WTC11 (cell line): ENCODE measurements around the gene PRXL2C. TPM values are rescaled to one million over a fixed set of nuclear protein-coding genes. Genes with fewer than 3 reads are reported as not detected.

Source experiments
- ATAC-seq: fragments of 200-7000 bp; cut with Tn5 transposase; 2 replicates; pipeline ENCODE4 v1.10.0; 2021; ENCODE audit warnings: mild to moderate bottlenecking, moderate library complexity
- CTCF ChIA-PET: fragments of 300-600 bp; sonication (Branson Sonifier 250); formaldehyde crosslinking; loops from one replicate; lab custom pipeline; 2021; ENCODE audit warnings: antibody characterized with exemption; lab: Charles Lee
- POLR2A ChIA-PET: fragments of 350-600 bp; sonication (Branson Sonifier 250); formaldehyde crosslinking; loops from one replicate; lab custom pipeline; 2021; ENCODE audit warnings: antibody characterized with exemption; lab: Charles Lee
- DNase-seq: peaks from one replicate; pipeline ENCODE4 v3.0.0; 2021; ENCODE audit warnings: low spot score
- H3K27ac Mint-ChIP-seq: 2 replicates; pipeline ENCODE4 v1.8.0; 2021; ENCODE audit warnings: mixed read lengths
- H3K27me3 Mint-ChIP-seq: 2 replicates; pipeline ENCODE4 v1.8.0; 2021; ENCODE audit warnings: low read depth, mild to moderate bottlenecking, moderate library complexity, mixed read lengths
- H3K36me3 Mint-ChIP-seq: 2 replicates; pipeline ENCODE4 v1.8.0; 2021; ENCODE audit warnings: mixed read lengths
- H3K4me1 Mint-ChIP-seq: 2 replicates; pipeline ENCODE4 v1.8.0; 2022; ENCODE audit warnings: mixed read lengths
- H3K4me3 Mint-ChIP-seq: 2 replicates; pipeline ENCODE4 v1.8.0; 2021; ENCODE audit warnings: mild to moderate bottlenecking, moderate library complexity, mixed read lengths
- H3K9me3 Mint-ChIP-seq: 2 replicates; pipeline ENCODE4 v1.8.0; 2021; ENCODE audit warnings: mixed read lengths
- AR ChIP-seq: fragments of 250-450 bp; sonication (Bioruptor Pico); IDR thresholded peaks from 2 replicates; pipeline ENCODE4 v1.9.0; 2021; ENCODE audit warnings: mild to moderate bottlenecking
- CREB1 ChIP-seq: sonication (generic); formaldehyde crosslinking; IDR thresholded peaks from 2 replicates; pipeline ENCODE4 v1.8.0; 2023; ENCODE audit warnings: mild to moderate bottlenecking, missing genetic modification reagents
- CTCF ChIP-seq: fragments of 200-600 bp; IDR thresholded peaks from 2 replicates; pipeline ENCODE4 v1.8.0; 2022; ENCODE audit warnings: antibody characterized with exemption
- ESRRA ChIP-seq: sonication (generic); formaldehyde crosslinking; IDR thresholded peaks from 2 replicates; pipeline ENCODE4 v1.8.1; 2022; ENCODE audit warnings: mild to moderate bottlenecking, missing genetic modification reagents, borderline replicate concordance
- FOXJ3 ChIP-seq: sonication (generic); formaldehyde crosslinking; IDR thresholded peaks from 2 replicates; pipeline ENCODE4 v1.9.0; 2021; ENCODE audit warnings: missing genetic modification reagents, mild to moderate bottlenecking, borderline replicate concordance
- FOXP1 ChIP-seq: sonication (generic); formaldehyde crosslinking; IDR thresholded peaks from 2 replicates; pipeline ENCODE4 v1.8.0; 2022; ENCODE audit warnings: missing genetic modification reagents, mild to moderate bottlenecking, moderate library complexity, borderline replicate concordance
- GTF2I ChIP-seq: fragments of 250-450 bp; sonication (Bioruptor Pico); conservative IDR thresholded peaks from 2 replicates; pipeline ENCODE4 v1.4.0; 2021; ENCODE audit warnings: mild to moderate bottlenecking
- HMGA2 ChIP-seq: fragments of 250-450 bp; sonication (Bioruptor Pico); IDR thresholded peaks from 2 replicates; pipeline ENCODE4 v1.4.0; 2021; ENCODE audit warnings: mild to moderate bottlenecking, moderate library complexity
- NFE2L1 ChIP-seq: sonication (generic); formaldehyde crosslinking; IDR thresholded peaks from 2 replicates; pipeline ENCODE4 v1.8.1; 2023; ENCODE audit warnings: missing genetic modification reagents
- NFYB ChIP-seq: sonication (generic); formaldehyde crosslinking; conservative IDR thresholded peaks from 2 replicates; pipeline ENCODE4 v1.8.0; 2022; ENCODE audit warnings: low read depth, missing genetic modification reagents
- NR3C1 ChIP-seq: sonication (generic); formaldehyde crosslinking; conservative IDR thresholded peaks from 2 replicates; pipeline ENCODE4 v1.8.1; 2023; ENCODE audit warnings: low read depth, mild to moderate bottlenecking, missing genetic modification reagents
- SMAD4 ChIP-seq: sonication (generic); formaldehyde crosslinking; IDR thresholded peaks from 2 replicates; pipeline ENCODE4 v1.8.0; 2022; ENCODE audit warnings: mild to moderate bottlenecking, missing genetic modification reagents
- TEAD4 ChIP-seq: sonication (generic); formaldehyde crosslinking; IDR thresholded peaks from 2 replicates; pipeline ENCODE4 v1.8.0; 2022; ENCODE audit warnings: mild to moderate bottlenecking, missing genetic modification reagents
- TP53 ChIP-seq: sonication (generic); formaldehyde crosslinking; IDR thresholded peaks from 2 replicates; pipeline ENCODE4 v1.8.1; 2023; ENCODE audit warnings: mild to moderate bottlenecking, missing genetic modification reagents
- USF1 ChIP-seq: sonication (generic); formaldehyde crosslinking; IDR thresholded peaks from 2 replicates; pipeline ENCODE4 v1.8.0; 2022; ENCODE audit warnings: mild to moderate bottlenecking, missing genetic modification reagents
- ZBTB43 ChIP-seq: sonication (generic); formaldehyde crosslinking; IDR thresholded peaks from 2 replicates; pipeline ENCODE4 v1.8.1; 2023; ENCODE audit warnings: mild to moderate bottlenecking, missing genetic modification reagents
- ZNF281 ChIP-seq: sonication (generic); formaldehyde crosslinking; IDR thresholded peaks from 2 replicates; pipeline ENCODE4 v1.8.0; 2023; ENCODE audit warnings: mild to moderate bottlenecking, missing genetic modification reagents
- ZNF532 ChIP-seq: fragments of 250-450 bp; sonication (Bioruptor Pico); IDR thresholded peaks from 2 replicates; pipeline ENCODE4 v1.9.0; 2021; ENCODE audit warnings: mild to moderate bottlenecking, borderline replicate concordance
- total RNA-seq: library from RNA; stranded (reverse); gene quantifications from 3 replicates; pipeline ENCODE4 v1.2.3, GENCODE V29; 2021

PRXL2C gene
- total RNA-seq, 1 experiment from 2014 or later = 7.5 TPM

GRCh38 chr9:96605328-96605727, 49.8 kb downstream of the PRXL2C start (continued):
- TF ChIP-seq ZNF532 (CRISPR knock-in tag) (no peak), NR3C1 (no peak)
- TF ChIP-seq, all 79 proteins: peak for 0

GRCh38 chr9:96604004-96604319, 51.2 kb downstream of the PRXL2C start:
- H3K27me3 Mint-ChIP-seq = no peaks in the 10 kb centered on the region; the same call in 1 of the 2 replicates
- peaks cover 3% of the 10 kb centered on the region; the same call in 1 of the 2 replicates for H3K9me3 Mint-ChIP-seq
- CTCF ChIA-PET = interaction anchor here (0.8 kb wide), 1 partner anchor 37 kb away, joined by 3 read pairs; no protein-coding TSS in a partner anchor
- H3K36me3 Mint-ChIP-seq = 0 out of 2 replicates have a peak, but pooled peaks cover 5% of the 10 kb centered on the region
- ATAC-seq = no peak
- DNase-seq = no peak
- POLR2A ChIA-PET = no interaction called here
- peaks cover 35% of the 10 kb centered on the region for H3K4me1 Mint-ChIP-seq
- no peak overlapping the region for H3K4me3 Mint-ChIP-seq
- no peak overlapping the region for H3K27ac Mint-ChIP-seq
- TF ChIP-seq TEAD4 (CRISPR knock-in tag) (no peak), ZNF281 (CRISPR knock-in tag) (no peak), HMGA2 (no peak), AR (CRISPR knock-in tag) (no peak), TP53 (CRISPR knock-in tag) (no peak), NFYB (CRISPR knock-in tag) (no peak), GTF2I (CRISPR knock-in tag) (no peak), ZNF532 (CRISPR knock-in tag) (no peak), SMAD4 (CRISPR knock-in tag) (no peak), USF1 (CRISPR knock-in tag) (no peak), CTCF (no peak), ZBTB43 (no peak), FOXJ3 (CRISPR knock-in tag) (no peak), ESRRA (no peak), NFE2L1 (CRISPR knock-in tag) (no peak), CREB1 (CRISPR knock-in tag) (no peak), FOXP1 (CRISPR knock-in tag) (no peak)
